A549 treated with CORT108297 at 1 μM for 4 hours (cell line): ENCODE results near the gene SLC35D1. TPM values are rescaled to one million over a fixed set of nuclear protein-coding genes. Genes with fewer than 3 reads are reported as not detected.

Source experiments
- total RNA-seq: library from RNA; stranded (reverse); fragments of 200-300 nt; extraction: Qiagen RNA extraction; gene quantifications from 5 replicates; pipeline ENCODE4 v1.2.3, GENCODE V29; 2022

The SLC35D1 gene
- 6.1 to 7.5 TPM (median 6.6 TPM) in 5 replicates for total RNA-seq

GRCh38 chr1:67053785-67054772 is at the start of gene SLC35D1:
Gene SLC35D1, minus strand, starts transcription at chr1:67054148. Its CDS starts 135 bp downstream, at chr1:67054013.

Other genes starting within 250 kb of the SLC35D1 start
- gene DNAI4, start 129.3 kb downstream of the SLC35D1 start, total RNA-seq = 0.43 to 1.8 TPM (median 0.65 TPM) in 5 replicates
- gene MIER1, start 129.2 kb downstream of the SLC35D1 start, total RNA-seq = 8.0 to 11.3 TPM (median 10.3 TPM) in 5 replicates
- not detected in 5 replicates for gene C1orf141, start 80.8 kb upstream of the SLC35D1 start, total RNA-seq
- gene IL23R, start 112.3 kb upstream of the SLC35D1 start, total RNA-seq = not detected in 5 replicates